A549 (cell line): ENCODE measurements around the gene RALGPS2. TPM values are rescaled to one million over a fixed set of nuclear protein-coding genes. Genes with fewer than 3 reads are reported as not detected.

ENCODE experiments used
- ATAC-seq, 2 experiments: fragments of 200-7000 bp in 1 of 2; fragments of >200 bp in 1 of 2; cut with Nextera tagmentation in 1 of 2; cut with Tn5 transposase in 1 of 2; 3 replicates each; pipeline versions ENCODE4 v1.8.0 to v1.9.1; 2018 to 2020; ENCODE audit warnings: mild to moderate bottlenecking in 1 of 2, moderate library complexity in 1 of 2
- CTCF ChIA-PET: fragments of 300-600 bp; sonication (Branson Sonifier 250); formaldehyde crosslinking; extraction: SDS; loops from one replicate; lab custom pipeline; 2021; ENCODE audit warnings: antibody characterized with exemption, inconsistent platforms; lab: Yijun Ruan, JAX
- POLR2A ChIA-PET: fragments of 350-600 bp; formaldehyde crosslinking; extraction: SDS; loops from one replicate; lab custom pipeline; 2021; ENCODE audit warnings: antibody characterized with exemption, inconsistent platforms; lab: Yijun Ruan, JAX
- DNase-seq, 2 experiments: peaks; one replicate each; pipeline versions ENCODE4 v3.0.0 to v3.0.0-alpha.2; 2011 to 2016; ENCODE audit warnings: low read depth in 1 of 2, low spot score in 1 of 2
- FAIRE-seq: peaks from 2 replicates; lab custom pipeline; 2011; peaks lifted over from hg19 to GRCh38; lab: Jason Lieb, UNC
- H3K27ac ChIP-seq, 2 experiments: fragments of >200 bp; sonication (Bioruptor Twin); formaldehyde crosslinking; 3 replicates each; pipeline ENCODE4 v1.5.1; 2016 to 2017
- H3K4me1 ChIP-seq: fragments of >200 bp; sonication (Bioruptor Twin); formaldehyde crosslinking; 3 replicates; pipeline ENCODE4 v1.6.1; 2016
- H3K4me2 ChIP-seq: fragments of >200 bp; sonication (Bioruptor Twin); formaldehyde crosslinking; 3 replicates; pipeline ENCODE4 v1.6.1; 2016
- H3K4me3 ChIP-seq: fragments of >200 bp; sonication (Bioruptor Twin); formaldehyde crosslinking; 3 replicates; pipeline ENCODE4 v1.5.1; 2016
- H3K9me3 ChIP-seq: fragments of >200 bp; sonication (Bioruptor Twin); formaldehyde crosslinking; 3 replicates; pipeline ENCODE4 v1.6.1; 2016
- BHLHE40 ChIP-seq: IDR thresholded peaks from 2 replicates; pipeline ENCODE4 v1.6.1; 2012; ENCODE audit warnings: low read depth, low read length, inconsistent platforms
- CEBPB ChIP-seq, 2 experiments: fragments of >200 bp in 1 of 2; sonication (Bioruptor Twin) in 1 of 2; formaldehyde crosslinking in 1 of 2; IDR thresholded peaks; 2 replicates each; pipeline ENCODE4 v1.6.1; 2012 to 2016
- CHD4 ChIP-seq: fragments of 200-600 bp; sonication (generic); IDR thresholded peaks from 2 replicates; pipeline ENCODE4 v1.6.1; 2016; ENCODE audit warnings: antibody characterized with exemption, mild to moderate bottlenecking, borderline replicate concordance
- EP300 ChIP-seq, 2 experiments: fragments of >200 bp; sonication (Bioruptor Twin); formaldehyde crosslinking; IDR thresholded peaks; 2 replicates in 1 of 2; 3 replicates in 1 of 2; pipeline ENCODE4 v1.6.1; 2016 to 2017
- ESRRA ChIP-seq: fragments of 150-350 bp; IDR thresholded peaks from 2 replicates; pipeline ENCODE4 v1.6.1; 2014; ENCODE audit warnings: mild to moderate bottlenecking, low read length, borderline replicate concordance
- FOXS1 ChIP-seq: fragments of 250-450 bp; sonication (Bioruptor Pico); IDR thresholded peaks from 2 replicates; pipeline ENCODE4 v1.5.0; 2020; ENCODE audit warnings: mild to moderate bottlenecking, moderate library complexity
- HOXA7 ChIP-seq: fragments of 250-450 bp; sonication (Bioruptor Pico); IDR thresholded peaks from 2 replicates; pipeline ENCODE4 v1.5.0; 2020; ENCODE audit warnings: mild to moderate bottlenecking, moderate library complexity
- JUN ChIP-seq, 2 experiments: fragments of >200 bp; sonication (Bioruptor Twin); formaldehyde crosslinking; IDR thresholded peaks; 2 replicates in 1 of 2; 3 replicates in 1 of 2; pipeline ENCODE4 v1.6.1; 2016 to 2017
- MAFK ChIP-seq: fragments of 450-650 bp; IDR thresholded peaks from 2 replicates; pipeline ENCODE4 v1.6.1; 2014; ENCODE audit not compliant: partially characterized antibody
- NFE2L2 ChIP-seq: fragments of 150-350 bp; conservative IDR thresholded peaks from 2 replicates; pipeline ENCODE4 v1.6.1; 2014; ENCODE audit warnings: low read length
- PHF8 ChIP-seq: fragments of 200-600 bp; sonication (generic); IDR thresholded peaks from 2 replicates; pipeline ENCODE4 v1.6.1; 2016; ENCODE audit warnings: low read depth, mild to moderate bottlenecking, antibody characterized with exemption, moderate library complexity, borderline replicate concordance
- RNF2 ChIP-seq: fragments of 200-600 bp; sonication (generic); IDR thresholded peaks from 2 replicates; pipeline ENCODE4 v1.6.1; 2016; ENCODE audit warnings: low read depth, mild to moderate bottlenecking, antibody characterized with exemption, moderate library complexity, borderline replicate concordance
- SREBF2 ChIP-seq: fragments of 450-650 bp; IDR thresholded peaks from 2 replicates; pipeline ENCODE4 v1.6.1; 2014; ENCODE audit warnings: mild to moderate bottlenecking, moderate library complexity
- TFCP2L1 ChIP-seq: fragments of 250-450 bp; sonication (Bioruptor Pico); IDR thresholded peaks from 2 replicates; pipeline ENCODE4 v1.5.0; 2021; ENCODE audit warnings: mild to moderate bottlenecking
- TP53 ChIP-seq: fragments of 250-450 bp; sonication (Bioruptor Pico); IDR thresholded peaks from 2 replicates; pipeline ENCODE4 v1.5.0; 2021; ENCODE audit warnings: mild to moderate bottlenecking, moderate library complexity
- ZNF302 ChIP-seq: fragments of 250-450 bp; sonication (Bioruptor Pico); IDR thresholded peaks from 2 replicates; pipeline ENCODE4 v1.9.0; 2021; ENCODE audit warnings: inconsistent platforms, mild to moderate bottlenecking, moderate library complexity
- WGBS: methylation state at CpG from one replicate; pipeline ENCODE4 v1.1.6; 2017; ENCODE audit errors: missing lambda C conversion rate; 5-methylcytosine and 5-hydroxymethylcytosine counted together
- polyA plus RNA-seq, 4 experiments: library from polyadenylated mRNA; depleted of rRNA in 3 of 4; stranded (reverse); fragments of >200 nt; fragmentation: RNase III in 1 of 4; extraction: RNeasy Plus Mini Kit Qiagen cat#74134 plus additional on column Dnase treatment in 1 of 4; gene quantifications; 2 replicates in 3 of 4; 3 replicates in 1 of 4; pipeline ENCODE4 v1.2.3, GENCODE V29; 2011 to 2017
- TF ChIP-seq, protein P1 (sequence below): fragments of 250-450 bp; sonication (Bioruptor Pico); IDR thresholded peaks from 2 replicates; pipeline ENCODE4 v1.5.0; 2021; ENCODE audit warnings: mild to moderate bottlenecking, moderate library complexity, borderline replicate concordance
- TF ChIP-seq, protein P2 (sequence below): fragments of >200 bp; sonication (Bioruptor Twin); formaldehyde crosslinking; IDR thresholded peaks from 3 replicates; pipeline ENCODE4 v1.5.1; 2016
- TF ChIP-seq, protein P3 (sequence below): fragments of >200 bp; sonication (Bioruptor Twin); formaldehyde crosslinking; IDR thresholded peaks from 2 replicates; pipeline ENCODE4 v1.6.1; 2016
- TF ChIP-seq, protein P4 (sequence below): IDR thresholded peaks from 2 replicates; pipeline ENCODE4 v1.6.1; 2012

RALGPS2 gene
- polyA plus RNA-seq, 2 of the 4 experiments (the other 2 are of a cell fraction) = 11.8 to 18.6 TPM

DNA sequence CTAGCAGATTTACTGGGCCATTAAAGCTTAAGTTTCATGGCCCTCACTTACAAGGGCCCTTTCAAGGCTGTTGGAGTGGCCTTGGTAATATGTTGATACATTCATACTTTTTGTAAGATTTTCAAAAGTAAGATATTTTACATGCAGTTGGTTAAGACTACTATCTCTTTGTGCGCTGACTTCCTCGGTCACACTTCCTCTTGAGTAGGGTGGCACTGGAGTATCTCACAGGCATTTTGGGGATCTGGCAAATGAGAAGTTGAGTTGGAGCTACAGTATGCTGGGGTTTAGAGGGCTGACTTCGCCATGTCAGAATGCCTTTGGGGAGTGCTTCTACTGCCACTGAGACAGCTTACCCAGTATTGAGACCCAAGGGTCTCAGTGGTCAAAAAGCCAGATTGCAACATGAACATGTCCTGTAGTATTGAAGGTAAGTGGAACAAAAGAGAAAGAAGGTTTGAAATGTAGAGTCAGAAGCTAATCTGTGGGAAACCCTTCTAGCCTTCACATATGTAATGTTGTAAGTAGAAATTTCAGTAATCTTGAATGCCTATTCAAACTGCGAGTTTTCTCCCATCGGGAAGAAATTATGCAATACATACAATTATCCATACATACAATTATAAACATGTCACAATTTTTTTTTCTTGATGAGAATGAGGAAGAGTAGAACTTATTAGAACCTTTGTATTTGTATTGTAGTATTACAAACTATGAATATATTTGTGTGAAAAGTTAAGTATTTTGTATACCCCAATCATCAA, 32.3 kb upstream of the RALGPS2 start:
- CTCF ChIA-PET = interaction anchor here (0.8 to 1.1 kb wide), 4 partner anchors 10 to 151 kb away, joined by 3 read pairs; no protein-coding TSS in a partner anchor
- POLR2A ChIA-PET = interaction anchor here (0.6 kb wide), 1 partner anchor 32 kb away, joined by 4 read pairs; the partner anchor contains the start of gene RALGPS2
- no peak for FAIRE-seq
- H3K9me3 ChIP-seq = no peaks in the 10 kb centered on the region
- no peak overlapping the region for H3K4me3 ChIP-seq
- no peak for ATAC-seq
- no peak for TF ChIP-seq HOXA7
- no peak for TF ChIP-seq JUN (IDR thresholded peaks at IDR 0.05)
- no peak for TF ChIP-seq ZNF302
- TF ChIP-seq, all 56 proteins: peak for 0
- no peak for DNase-seq
- WGBS = 86% methylated on average over 5 of the region's 5 CpGs
- Histone ChIP-seq H3K27ac (no peak overlapping the region), H3K4me2 (no peak overlapping the region), H3K4me1 (no peaks in the 10 kb centered on the region)

DNA sequence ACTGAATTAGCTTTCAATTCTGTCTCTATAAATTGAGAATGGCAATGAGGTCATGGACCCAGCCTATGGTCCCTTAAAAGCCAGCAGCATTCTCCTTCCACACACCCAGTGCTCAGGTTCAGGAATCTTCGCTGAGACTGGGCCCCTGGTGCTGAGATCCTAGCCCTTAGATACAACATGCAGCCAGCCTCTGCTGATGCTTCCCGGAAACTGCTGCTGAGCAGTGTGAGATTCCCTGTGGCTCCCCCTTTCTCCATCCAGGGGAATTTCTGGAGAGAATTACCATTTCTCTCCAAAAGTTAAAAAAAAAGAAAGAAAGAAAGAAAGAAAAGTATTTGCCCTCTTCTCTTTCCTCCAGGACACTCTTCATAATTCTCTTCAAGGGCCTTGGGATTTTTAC, 31.7 kb upstream of the RALGPS2 start:
- H3K4me1 ChIP-seq = no peaks in the 10 kb centered on the region
- H3K4me3 ChIP-seq = no peak overlapping the region
- no peaks in the 10 kb centered on the region for H3K9me3 ChIP-seq
- POLR2A ChIA-PET = interaction anchor here (0.6 kb wide), 1 partner anchor 31 kb away, joined by 4 read pairs; the partner anchor contains the start of gene RALGPS2
- TF ChIP-seq BHLHE40 (no peak), JUN (IDR thresholded peaks at IDR 0.05) (no peak), MAFK (no peak), RNF2 (no peak), TFCP2L1 (CRISPR knock-in tag) (no peak), CEBPB (IDR thresholded peaks at IDR 0.05) (no peak), ESRRA (no peak), SREBF2 (no peak), CHD4 (no peak), NFE2L2 (no peak)
- TF ChIP-seq, protein P1, sequence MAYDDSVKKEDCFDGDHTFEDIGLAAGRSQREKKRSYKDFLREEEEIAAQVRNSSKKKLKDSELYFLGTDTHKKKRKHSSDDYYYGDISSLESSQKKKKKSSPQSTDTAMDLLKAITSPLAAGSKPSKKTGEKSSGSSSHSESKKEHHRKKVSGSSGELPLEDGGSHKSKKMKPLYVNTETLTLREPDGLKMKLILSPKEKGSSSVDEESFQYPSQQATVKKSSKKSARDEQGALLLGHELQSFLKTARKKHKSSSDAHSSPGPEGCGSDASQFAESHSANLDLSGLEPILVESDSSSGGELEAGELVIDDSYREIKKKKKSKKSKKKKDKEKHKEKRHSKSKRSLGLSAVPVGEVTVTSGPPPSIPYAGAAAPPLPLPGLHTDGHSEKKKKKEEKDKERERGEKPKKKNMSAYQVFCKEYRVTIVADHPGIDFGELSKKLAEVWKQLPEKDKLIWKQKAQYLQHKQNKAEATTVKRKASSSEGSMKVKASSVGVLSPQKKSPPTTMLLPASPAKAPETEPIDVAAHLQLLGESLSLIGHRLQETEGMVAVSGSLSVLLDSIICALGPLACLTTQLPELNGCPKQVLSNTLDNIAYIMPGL (CRISPR knock-in tag) = no peak
- TF ChIP-seq, protein P2, sequence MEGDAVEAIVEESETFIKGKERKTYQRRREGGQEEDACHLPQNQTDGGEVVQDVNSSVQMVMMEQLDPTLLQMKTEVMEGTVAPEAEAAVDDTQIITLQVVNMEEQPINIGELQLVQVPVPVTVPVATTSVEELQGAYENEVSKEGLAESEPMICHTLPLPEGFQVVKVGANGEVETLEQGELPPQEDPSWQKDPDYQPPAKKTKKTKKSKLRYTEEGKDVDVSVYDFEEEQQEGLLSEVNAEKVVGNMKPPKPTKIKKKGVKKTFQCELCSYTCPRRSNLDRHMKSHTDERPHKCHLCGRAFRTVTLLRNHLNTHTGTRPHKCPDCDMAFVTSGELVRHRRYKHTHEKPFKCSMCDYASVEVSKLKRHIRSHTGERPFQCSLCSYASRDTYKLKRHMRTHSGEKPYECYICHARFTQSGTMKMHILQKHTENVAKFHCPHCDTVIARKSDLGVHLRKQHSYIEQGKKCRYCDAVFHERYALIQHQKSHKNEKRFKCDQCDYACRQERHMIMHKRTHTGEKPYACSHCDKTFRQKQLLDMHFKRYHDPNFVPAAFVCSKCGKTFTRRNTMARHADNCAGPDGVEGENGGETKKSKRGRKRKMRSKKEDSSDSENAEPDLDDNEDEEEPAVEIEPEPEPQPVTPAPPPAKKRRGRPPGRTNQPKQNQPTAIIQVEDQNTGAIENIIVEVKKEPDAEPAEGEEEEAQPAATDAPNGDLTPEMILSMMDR = no peak
- H3K27ac ChIP-seq = no peak overlapping the region
- peak in 1 of 2 experiments; percentile 63; a peak in 3 of 6 replicates for ATAC-seq
- no peak for FAIRE-seq
- peak in 1 of 2 experiments; percentile 17 for DNase-seq
- H3K4me2 ChIP-seq = no peak overlapping the region
- WGBS = 61% methylated on average over 2 of the region's 2 CpGs
- CTCF ChIA-PET = interaction anchor here (1.0 to 1.2 kb wide), 4 partner anchors 10 to 150 kb away, joined by 3 read pairs; no protein-coding TSS in a partner anchor

DNA sequence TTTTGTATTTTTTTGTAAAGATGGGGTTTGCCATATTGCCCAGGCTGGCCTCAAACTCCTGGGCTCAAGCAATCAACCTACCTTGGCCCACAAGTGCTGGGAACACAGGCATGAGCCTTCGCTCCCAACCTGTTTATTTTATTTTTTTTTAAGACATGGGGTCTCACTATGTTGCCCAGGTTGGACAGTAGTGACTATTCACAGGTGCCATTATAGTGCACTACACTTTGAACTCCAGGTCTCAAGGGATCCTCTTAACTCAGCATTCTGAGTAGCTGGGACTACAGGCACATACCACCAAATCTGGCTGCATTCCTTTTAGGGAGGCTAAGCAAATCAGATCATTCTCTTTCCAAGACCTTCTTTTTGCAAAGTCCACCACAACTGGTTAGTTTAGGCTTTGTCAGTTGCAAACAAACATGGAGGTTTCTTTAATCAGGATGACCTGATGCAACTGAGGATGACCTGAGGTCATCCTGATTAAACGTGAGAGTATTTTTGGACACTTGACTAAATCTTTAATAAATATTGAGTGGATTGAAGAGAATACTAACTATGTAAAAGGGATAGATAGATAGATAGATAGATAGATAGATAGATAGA, 30.0 kb upstream of the RALGPS2 start:
- H3K4me2 ChIP-seq = no peak overlapping the region
- TF ChIP-seq PHF8 = no peak
- TF ChIP-seq, protein P3, sequence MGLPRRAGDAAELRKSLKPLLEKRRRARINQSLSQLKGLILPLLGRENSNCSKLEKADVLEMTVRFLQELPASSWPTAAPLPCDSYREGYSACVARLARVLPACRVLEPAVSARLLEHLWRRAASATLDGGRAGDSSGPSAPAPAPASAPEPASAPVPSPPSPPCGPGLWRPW = no peak
- TF ChIP-seq NFE2L2 = no peak
- TF ChIP-seq, protein P4, sequence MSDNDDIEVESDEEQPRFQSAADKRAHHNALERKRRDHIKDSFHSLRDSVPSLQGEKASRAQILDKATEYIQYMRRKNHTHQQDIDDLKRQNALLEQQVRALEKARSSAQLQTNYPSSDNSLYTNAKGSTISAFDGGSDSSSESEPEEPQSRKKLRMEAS = no peak
- TF ChIP-seq FOXS1 (CRISPR knock-in tag) = no peak
- no peak for TF ChIP-seq EP300 (IDR thresholded peaks at IDR 0.05)
- TF ChIP-seq ESRRA = no peak
- TF ChIP-seq TP53 = no peak
- TF ChIP-seq, all 56 proteins: peak for 0
- ATAC-seq (no peak), DNase-seq (no peak), FAIRE-seq (no peak)
- H3K4me1 ChIP-seq = no peaks in the 10 kb centered on the region
- 66% methylated on average over 2 of the region's 2 CpGs for WGBS
- H3K9me3 ChIP-seq = no peaks in the 10 kb centered on the region
- ChIA-PET CTCF (interaction anchor here (0.6 kb wide), 2 partner anchors 107 to 321 kb away, joined by 3 read pairs; no protein-coding TSS in a partner anchor), POLR2A (no interaction called here)
- H3K27ac ChIP-seq = no peak overlapping the region
- H3K4me3 ChIP-seq = no peak overlapping the region
